GM19043 (cell line): ENCODE results near the gene ZNF653.

Experiments
- ATAC-seq: cut with Tn5 transposase; IDR thresholded peaks from one replicate; pipeline ENCODE4 v1.9.1; 2021; ENCODE audit warnings: low read depth; ENCODE audit not compliant: unreplicated experiment

Gene ZNF653

GRCh38 chr19:11505504-11506100 lies at the start of gene ZNF653:
TSS of gene ZNF653 (minus strand) at chr19:11505839. CDS start at chr19:11505786, 53 bp downstream.
- ATAC-seq, result peak; percentile 51

- ATAC-seq, result no peak
Measured at GRCh38 chr19:11555246-11555645, 49.6 kb upstream of the ZNF653 start.

- ATAC-seq, result no peak
Measured at GRCh38 chr19:11554160-11554559, 48.5 kb upstream of the ZNF653 start.

GRCh38 chr19:11552666-11553372 lies 47.2 kb upstream of the ZNF653 start:
- no peak for ATAC-seq

GRCh38 chr19:11551603-11552235 lies 46.1 kb upstream of the ZNF653 start:
- no peak for ATAC-seq

GRCh38 chr19:11550265-11550664 lies 44.6 kb upstream of the ZNF653 start:
- no peak for ATAC-seq

- ATAC-seq, result no peak
Measured at GRCh38 chr19:11549386-11549953, 43.8 kb upstream of the ZNF653 start.

GRCh38 chr19:11547929-11548700 lies 42.5 kb upstream of the ZNF653 start:
- ATAC-seq, result no peak

- no peak for ATAC-seq
Measured at GRCh38 chr19:11541238-11541637, 35.6 kb upstream of the ZNF653 start.

GRCh38 chr19:11540645-11541044 lies 35.0 kb upstream of the ZNF653 start:
- ATAC-seq, result no peak

- ATAC-seq, result no peak
Measured at GRCh38 chr19:11539495-11540365, 34.1 kb upstream of the ZNF653 start.

- no peak for ATAC-seq
Measured at GRCh38 chr19:11538232-11539036, 32.8 kb upstream of the ZNF653 start, which contains the start of gene CNN1. TSS of gene CNN1 (plus strand) at chr19:11538851. CDS start at chr19:11538928, 77 bp downstream.

GRCh38 chr19:11535792-11536595 lies 30.4 kb upstream of the ZNF653 start:
- ATAC-seq, result no peak

- ATAC-seq, result no peak
Measured at GRCh38 chr19:11534948-11535347, 29.3 kb upstream of the ZNF653 start.

- ATAC-seq, result no peak
Measured at GRCh38 chr19:11534538-11534937, 28.9 kb upstream of the ZNF653 start.

GRCh38 chr19:11530432-11530831 lies 24.8 kb upstream of the ZNF653 start:
- no peak for ATAC-seq

- ATAC-seq, result peak; percentile 96
Measured at GRCh38 chr19:11528551-11529341, 23.1 kb upstream of the ZNF653 start, which contains the start of gene ECSIT. TSS of gene ECSIT (minus strand) at chr19:11529134. CDS start at chr19:11519170, 9,964 bp downstream.
